Adrenal gland (tissue), 12 donors: Measurements from ENCODE around the gene SECTM1. TPM values are rescaled to one million over a fixed set of nuclear protein-coding genes. Genes with fewer than 3 reads are reported as not detected.
"Not testable (repeated sequence)": the region's sequence is repeated elsewhere in the genome, so short reads cannot be mapped to it uniquely, and the experiment has no call there.

Experiments used
- DNase-seq, 7 donors: peaks; one replicate each; pipeline ENCODE4 v3.0.0-alpha.2; 2019 to 2020
- H3K27ac ChIP-seq, 5 donors: fragments of 200-600 bp; sonication (generic) in 4 of 5; 1 replicate in 3 of 5; 2 replicates in 2 of 5; pipeline versions ENCODE4 v1.5.1 to v1.8.0; 2016 to 2020; ENCODE audit warnings: mild to moderate bottlenecking in 1 of 5
- H3K27me3 ChIP-seq: fragments of 200-600 bp; 2 replicates; pipeline ENCODE4 v1.8.0; 2021
- H3K36me3 ChIP-seq, 2 donors: fragments of 200-600 bp; replicated peaks in 1 of 2; 1 replicate in 1 of 2; 2 replicates in 1 of 2; pipeline versions ENCODE4 v1.5.1 to v1.8.0; 2018 to 2022
- H3K4me1 ChIP-seq, 2 donors: fragments of 200-600 bp; replicated peaks in 1 of 2; 1 replicate in 1 of 2; 2 replicates in 1 of 2; pipeline versions ENCODE4 v1.5.1 to v1.8.0; 2018 to 2021
- H3K4me3 ChIP-seq, 4 donors: fragments of 200-600 bp; sonication (generic) in 3 of 4; one replicate each; pipeline ENCODE4 v1.5.1; 2016 to 2018
- H3K9me3 ChIP-seq, 3 donors: fragments of 200-600 bp; sonication (generic) in 1 of 3; replicated peaks in 1 of 3; 1 replicate in 2 of 3; 2 replicates in 1 of 3; pipeline versions ENCODE4 v1.5.1 to v1.8.0; 2016 to 2021
- CTCF ChIP-seq, 6 experiments: fragments of 450-650 bp in 4 of 6; fragments of 200-600 bp in 2 of 6; sonication (generic) in 1 of 6; IDR thresholded peaks; 1 replicate in 5 of 6; 2 replicates in 1 of 6; pipeline versions ENCODE4 v1.5.1 to v1.8.0; 2016 to 2021; ENCODE audit warnings: antibody characterized with exemption in 6 of 6, mild to moderate bottlenecking in 2 of 6, moderate library complexity in 1 of 6
- POLR2A ChIP-seq, 2 donors: fragments of 450-650 bp; IDR thresholded peaks; one replicate each; pipeline ENCODE4 v1.6.1; 2017; ENCODE audit warnings: antibody characterized with exemption in 2 of 2, mild to moderate bottlenecking in 2 of 2, moderate library complexity in 1 of 2
- WGBS, 4 donors: extraction: QIAGEN DNeasy Blood & Tissue Kit in 2 of 4; methylation state at CpG; one replicate each; pipeline versions ENCODE4 v1.1.5 to v1.1.7; 2013 to 2017; 5-methylcytosine and 5-hydroxymethylcytosine counted together
- intact Hi-C, 2 donors: fragments of 100-400 bp; cut with DNase I; formaldehyde crosslinking; loops; one replicate each; pipeline versions ENCODE4 v1.14.1 to v1.15.0; 2022 to 2023
- polyA plus RNA-seq, 3 donors: library from polyadenylated mRNA; stranded (reverse); fragments of 200-250 nt in 2 of 3; fragments of 350-450 nt in 1 of 3; fragmentation: Illumina TruSeq in 1 of 3; extraction: RNeasy Lipid Tissue Mini Kit (QIAGEN cat#74804) in 1 of 3; gene quantifications; one replicate each; pipeline ENCODE4 v1.2.3, GENCODE V29; 2013 to 2014
- total RNA-seq, 9 donors: library from RNA; depleted of rRNA in 4 of 9; stranded (reverse); fragments of >200 nt in 4 of 9; fragments of 120-200 nt in 1 of 9; fragmentation: NEBNext Ultra II Directional in 1 of 9; extraction: Animal tissue kit (Norgen Biotek cat#: 25700) in 1 of 9; gene quantifications; one replicate each; pipeline versions ENCODE4 v1.1.0 to v1.2.4, GENCODE V29; 2013 to 2023
- donor health status: healthy with polysubstance abuse.
- donor health status: Bipolar disorder and iron deficiency.
- donor health status: DM: yes; HTN: yes; CAD: no.
- donor health status: DM: no; HTN: no; CAD: no.
- donor health status: DM: no; HTN: no; CAD: no.
- donor health status: DM: yes; HTN: yes; CAD: no.

Gene SECTM1
- total and polyA plus RNA-seq, 12 donors = 1.2 to 24.3 (median 5.9) TPM

DNA sequence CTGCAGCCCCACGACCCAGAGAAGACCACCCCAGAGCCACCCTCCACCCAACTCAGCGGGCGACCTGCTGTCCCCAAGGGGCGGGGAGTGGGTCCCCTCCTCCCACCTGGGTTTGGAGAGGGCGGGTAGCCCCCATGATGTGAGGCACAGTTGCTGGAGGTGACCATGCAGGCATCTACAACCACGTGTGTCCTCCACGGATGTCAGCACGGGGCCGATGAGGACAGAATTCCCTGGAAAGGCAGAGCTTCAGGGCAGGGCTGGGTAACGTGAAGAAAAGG is 45.1 kb upstream of the SECTM1 start:
- DNase-seq = no peak
- peaks cover 40% of the 10 kb centered on the region for H3K27me3 ChIP-seq
- H3K4me3 ChIP-seq = no peak overlapping the region
- no peak overlapping the region for H3K27ac ChIP-seq
- 55 to 71% (median 62%) methylated on average over 7 to 10 of the region's 10 CpGs for WGBS, 4 donors
- no peaks in the 10 kb centered on the region for H3K4me1 ChIP-seq
- no peaks in the 10 kb centered on the region for H3K36me3 ChIP-seq
- H3K9me3 ChIP-seq = no peaks in the 10 kb centered on the region
- intact Hi-C loops = no loop called here
- no peak for TF ChIP-seq CTCF (IDR thresholded peaks at IDR 0.05)
- TF ChIP-seq POLR2A (IDR thresholded peaks at IDR 0.05) = no peak

DNA sequence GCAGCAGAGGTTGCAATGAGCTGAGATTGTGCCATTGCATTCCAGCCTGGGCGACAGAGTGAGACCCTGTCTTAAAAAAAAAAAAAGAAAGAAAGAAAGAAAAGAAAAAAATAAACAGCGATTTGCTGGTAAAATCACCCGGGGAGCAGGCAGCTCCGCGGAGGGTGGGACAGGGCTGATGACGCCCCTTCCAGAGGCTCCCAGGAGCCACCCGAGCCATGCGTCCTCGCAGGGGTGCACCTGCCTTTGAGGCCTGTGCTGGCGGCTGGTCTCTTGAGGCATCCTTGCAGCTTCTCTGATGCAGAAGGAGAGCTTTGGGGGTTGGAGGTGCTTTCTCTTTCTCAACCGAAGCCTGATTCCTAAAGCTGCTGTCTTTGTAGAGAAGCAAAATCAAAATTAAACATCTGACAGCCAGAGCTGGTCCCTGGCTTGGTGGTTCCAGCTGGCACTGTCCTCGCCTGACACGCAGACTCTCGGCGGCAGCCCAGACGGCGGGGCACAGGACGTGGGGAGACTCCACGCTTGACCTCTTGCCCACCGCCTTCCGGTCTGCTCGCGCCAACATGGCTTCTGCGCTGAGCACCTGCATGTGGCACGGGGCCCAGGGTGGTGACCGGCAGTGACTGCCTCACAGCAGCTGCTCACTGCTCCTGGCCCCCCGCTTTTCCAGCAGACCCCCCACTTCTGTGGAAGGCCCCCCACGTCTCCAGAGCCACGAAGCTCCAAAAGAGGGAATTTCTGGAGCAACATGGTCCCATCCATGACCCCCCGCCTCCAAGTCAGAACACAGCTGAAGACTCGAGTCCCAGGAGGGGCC is 44.6 kb upstream of the SECTM1 start:
- no peaks in the 10 kb centered on the region for H3K9me3 ChIP-seq
- TF ChIP-seq CTCF (IDR thresholded peaks at IDR 0.05) = no peak
- TF ChIP-seq POLR2A (IDR thresholded peaks at IDR 0.05) = no peak
- no peaks in the 10 kb centered on the region for H3K4me1 ChIP-seq
- peaks cover 40% of the 10 kb centered on the region for H3K27me3 ChIP-seq
- WGBS, 4 donors = 70 to 80% (median 72%) methylated on average over 14 to 31 of the region's 31 CpGs
- no peaks in the 10 kb centered on the region for H3K36me3 ChIP-seq
- H3K27ac ChIP-seq = no peak overlapping the region
- intact Hi-C loops = no loop called here
- DNase-seq = no peak
- H3K4me3 ChIP-seq = no peak overlapping the region

GRCh38 chr17:82377294-82377693 is 43.7 kb upstream of the SECTM1 start:
- H3K36me3 ChIP-seq, H3K4me3 ChIP-seq, H3K4me1 ChIP-seq, DNase-seq, H3K27ac ChIP-seq, H3K9me3 ChIP-seq, intact Hi-C loops: not testable (repeated sequence)
- WGBS, 4 donors = 29 to 77% (median 47%) methylated on average over 2 to 3 of the region's 5 CpGs
- peaks cover 48% of the 10 kb centered on the region for H3K27me3 ChIP-seq

DNA sequence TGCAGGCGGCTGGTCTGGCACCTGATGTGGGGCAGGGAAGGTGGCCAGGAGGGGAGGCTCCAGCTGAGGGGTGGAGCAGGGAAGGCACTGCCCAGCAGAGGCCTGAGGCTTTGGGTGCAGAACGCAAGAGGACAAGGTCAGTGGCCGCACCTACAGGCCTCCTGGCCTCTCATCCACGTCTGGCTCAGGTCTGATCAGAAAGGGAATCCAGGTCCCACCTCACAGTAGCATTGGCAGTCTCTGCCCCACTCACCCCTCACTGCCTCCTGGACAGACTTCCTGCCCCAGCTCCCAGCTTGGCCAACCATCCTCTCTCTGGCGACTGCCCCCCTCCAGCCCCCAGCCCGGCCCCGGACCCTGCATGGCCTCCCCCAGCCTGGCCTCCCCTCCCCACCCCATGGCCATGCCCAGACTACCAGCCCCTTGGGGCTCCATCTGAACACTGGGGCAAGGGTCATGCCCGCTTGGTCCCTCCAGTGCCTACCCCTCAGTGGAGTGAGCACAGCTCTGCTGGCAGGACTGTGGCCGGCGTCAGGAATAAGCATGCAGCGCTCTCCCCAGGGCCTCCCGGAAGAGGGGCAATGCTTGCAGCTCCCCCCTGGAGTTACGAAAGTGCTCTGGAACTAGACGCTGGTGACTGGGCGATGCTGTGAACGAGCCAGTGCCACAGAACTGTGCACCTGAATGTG is 42.6 kb upstream of the SECTM1 start:
- Histone ChIP-seq H3K27ac (no peak overlapping the region), H3K4me3 (no peak overlapping the region), H3K4me1 (peaks cover 0 to 3% of the 10 kb centered on the region in 2 donors), H3K9me3 (no peaks in the 10 kb centered on the region), H3K36me3 (no peaks in the 10 kb centered on the region), H3K27me3 (peaks cover 59% of the 10 kb centered on the region)
- 61 to 76% (median 65%) methylated on average over 6 to 16 of the region's 16 CpGs; no CpG with 5 or more reads in 1 of the 4 donors for WGBS, 4 donors
- DNase-seq = no peak
- TF ChIP-seq POLR2A (IDR thresholded peaks at IDR 0.05) = no peak
- TF ChIP-seq CTCF (IDR thresholded peaks at IDR 0.05) = no peak
- intact Hi-C loops = no loop called here
